Measurements from ENCODE around the gene GADD45G. TPM values are rescaled to one million over a fixed set of nuclear protein-coding genes. Genes with fewer than 3 reads are reported as not detected.

The GADD45G gene
- polyA plus RNA-seq, 3 donors, result 1.1 to 9.0 (median 1.3) TPM

DNA sequence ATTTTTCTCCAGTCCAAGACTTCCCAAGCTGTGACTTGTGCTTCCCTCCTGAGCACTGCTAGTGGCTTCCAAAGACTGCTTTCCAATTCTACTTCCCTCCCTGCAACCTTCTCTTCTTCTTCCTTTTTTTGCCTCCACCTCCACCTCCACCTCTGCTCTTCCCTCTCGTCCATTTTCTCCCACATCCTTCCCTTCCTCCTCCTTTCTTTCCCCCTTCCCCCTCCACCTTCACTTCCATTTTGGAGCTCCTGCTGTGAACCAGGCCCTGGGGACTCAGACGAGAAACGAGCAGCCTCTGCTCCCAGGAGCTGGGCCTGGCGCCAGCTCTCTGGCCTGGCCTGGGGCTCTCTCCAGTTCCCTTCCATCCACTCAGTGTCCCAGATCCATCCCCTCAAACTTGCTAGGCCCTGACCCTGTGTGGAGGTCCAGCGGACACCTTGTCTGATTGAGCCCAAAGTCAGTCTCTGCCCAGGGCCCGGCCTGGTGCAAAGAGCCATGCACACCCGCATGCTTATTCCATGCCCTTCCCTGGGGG, 5.6 kb downstream of the GADD45G start:
- Mint-ChIP-seq H3K27ac (no peak overlapping the region), H3K4me3 (no peak overlapping the region)
- no peaks in the 10 kb centered on the region for H3K9me3 ChIP-seq (replicated peaks in 1 of 2; ENCODE audit: control insufficient read depth in 1 of 2, insufficient read depth in 1 of 2, low read length in 2 of 2)

GRCh38 chr9:89611425-89611824, 6.6 kb downstream of the GADD45G start:
- Histone ChIP-seq H3K27ac (ENCODE audit: low read depth in 1 of 2, low read length in 2 of 2) (no peak overlapping the region), H4K20me1 (ENCODE audit: insufficient read depth, low read length) (no peaks in the 10 kb centered on the region), H3K4me3 (replicated peaks in 1 of 3; ENCODE audit: low read depth in 2 of 3, low read length in 3 of 3) (no peak overlapping the region), H3K79me2 (ENCODE audit: insufficient read depth, low read length) (no peaks in the 10 kb centered on the region), H3K36me3 (replicated peaks in 1 of 2; ENCODE audit: control insufficient read depth in 1 of 2, insufficient read depth in 2 of 2, low read length in 2 of 2) (no peaks in the 10 kb centered on the region), H3K9ac (ENCODE audit: insufficient read depth, low read length, poor library complexity, severe bottlenecking) (no peak overlapping the region), H3K27me3 (ENCODE audit: control insufficient read depth in 2 of 2, insufficient read depth in 2 of 2, low read length in 2 of 2) (peaks cover 3 to 13% of the 10 kb centered on the region in 2 donors), H3K9me3 (replicated peaks in 1 of 2; ENCODE audit: control insufficient read depth in 1 of 2, insufficient read depth in 1 of 2, low read length in 2 of 2) (no peaks in the 10 kb centered on the region), H3K4me1 (ENCODE audit: control insufficient read depth in 1 of 2, insufficient read depth in 2 of 2, low read length in 2 of 2) (peaks cover 8% of the 10 kb centered on the region in 2 donors), H2AFZ (ENCODE audit: insufficient read depth, low read depth, low read length, poor library complexity, severe bottlenecking) (no peak overlapping the region), H3K4me2 (replicated peaks; ENCODE audit: extremely low read depth, low read length, poor library complexity, severe bottlenecking) (no peak overlapping the region)
- intact Hi-C loops (cut with micrococcal nuclease), result loop anchor here in 1 of 2 donors (10.0 kb wide), 1 partner anchor 173 kb away; no protein-coding TSS in a partner anchor
- DNase-seq, result no peak
- 100% methylated on average over 5 of the region's 5 CpGs for WGBS (ENCODE audit: insufficient coverage)
- Mint-ChIP-seq H3K27me3 (ENCODE audit: low read depth in 3 of 3) (peaks cover 14 to 22% (median 19%) of the 10 kb centered on the region in 3 donors), H3K27ac (no peak overlapping the region), H3K4me3 (no peak overlapping the region), H3K4me1 (peaks cover 10% of the 10 kb centered on the region), H3K9me3 (peaks cover 3 to 11% (median 7%) of the 10 kb centered on the region in 7 donors), H3K36me3 (no peaks in the 10 kb centered on the region)
- no peak for TF ChIP-seq CTCF (IDR thresholded peaks at IDR 0.05)

More for the DNA sequence above, 5.6 kb downstream of the GADD45G start:
- Histone ChIP-seq H3K79me2 (ENCODE audit: insufficient read depth, low read length) (no peaks in the 10 kb centered on the region), H3K9ac (ENCODE audit: insufficient read depth, low read length, poor library complexity, severe bottlenecking) (no peak overlapping the region), H3K27ac (ENCODE audit: low read depth in 1 of 2, low read length in 2 of 2) (no peak overlapping the region), H3K36me3 (replicated peaks in 1 of 2; ENCODE audit: control insufficient read depth in 1 of 2, insufficient read depth in 2 of 2, low read length in 2 of 2) (no peaks in the 10 kb centered on the region), H3K27me3 (ENCODE audit: control insufficient read depth in 2 of 2, insufficient read depth in 2 of 2, low read length in 2 of 2) (peaks cover 3 to 13% of the 10 kb centered on the region in 2 donors), H2AFZ (ENCODE audit: insufficient read depth, low read depth, low read length, poor library complexity, severe bottlenecking) (no peak overlapping the region), H3K4me1 (ENCODE audit: control insufficient read depth in 1 of 2, insufficient read depth in 2 of 2, low read length in 2 of 2) (peaks cover 17 to 18% of the 10 kb centered on the region in 2 donors), H3K4me3 (replicated peaks in 1 of 3; ENCODE audit: low read depth in 2 of 3, low read length in 3 of 3) (no peak overlapping the region), H3K4me2 (replicated peaks; ENCODE audit: extremely low read depth, low read length, poor library complexity, severe bottlenecking) (no peak overlapping the region), H4K20me1 (ENCODE audit: insufficient read depth, low read length) (no peaks in the 10 kb centered on the region)
- 78% methylated on average over 4 of the region's 7 CpGs for WGBS (ENCODE audit: insufficient coverage)
- DNase-seq, result no peak
- Mint-ChIP-seq H3K27me3 (ENCODE audit: low read depth in 3 of 3) (peaks cover 14 to 25% (median 22%) of the 10 kb centered on the region in 3 donors), H3K9me3 (peaks cover 3 to 11% (median 7%) of the 10 kb centered on the region in 7 donors), H3K4me1 (peaks cover 15% of the 10 kb centered on the region), H3K36me3 (no peaks in the 10 kb centered on the region)
- intact Hi-C loops (cut with micrococcal nuclease), result loop anchor here in 1 of 2 donors (10.0 kb wide), 1 partner anchor 174 kb away; no protein-coding TSS in a partner anchor
- no peak for TF ChIP-seq CTCF (IDR thresholded peaks at IDR 0.05)
